Stimulated activated naive B cell treated with anti-CD40 and anti-IgM and Interleukin-4, amounts not matched to agents 10 μg/mL and 1 μg/mL and 100 μg/mL, for 72 hours (primary cell): ENCODE measurements around the gene PCDH9.
"Not testable (repeated sequence)": the region's sequence is repeated elsewhere in the genome, so short reads cannot be mapped to it uniquely, and the experiment has no call there.

Experiments
- ATAC-seq, 2 donors: fragments of 150-1000 bp; cut with Tn5 transposase; replicated peaks; 2 replicates each; pipeline ENCODE4 v1.10.0; 2021; ENCODE audit warnings: moderate library complexity in 1 of 2
- DNase-seq: peaks from one replicate; pipeline ENCODE4 v3.0.0; 2021
- H3K27ac Mint-ChIP-seq: one replicate; pipeline ENCODE4 v1.8.0; 2022; ENCODE audit warnings: mild to moderate bottlenecking, mixed read lengths
- H3K27me3 Mint-ChIP-seq, 2 donors: one replicate each; pipeline ENCODE4 v1.8.0; 2022; ENCODE audit warnings: mixed read lengths in 2 of 2
- H3K36me3 Mint-ChIP-seq, 2 donors: one replicate each; pipeline ENCODE4 v1.8.0; 2022; ENCODE audit warnings: mixed read lengths in 2 of 2, mild to moderate bottlenecking in 1 of 2
- H3K4me1 Mint-ChIP-seq, 2 donors: one replicate each; pipeline ENCODE4 v1.8.0; 2022; ENCODE audit warnings: mixed read lengths in 2 of 2, mild to moderate bottlenecking in 1 of 2
- H3K4me3 Mint-ChIP-seq, 2 donors: one replicate each; pipeline ENCODE4 v1.8.0; 2022; ENCODE audit warnings: mild to moderate bottlenecking in 2 of 2, mixed read lengths in 2 of 2, moderate library complexity in 1 of 2
- H3K9me3 Mint-ChIP-seq, 2 donors: one replicate each; pipeline ENCODE4 v1.8.0; 2022; ENCODE audit warnings: mixed read lengths in 2 of 2, mild to moderate bottlenecking in 1 of 2

Gene PCDH9

DNA sequence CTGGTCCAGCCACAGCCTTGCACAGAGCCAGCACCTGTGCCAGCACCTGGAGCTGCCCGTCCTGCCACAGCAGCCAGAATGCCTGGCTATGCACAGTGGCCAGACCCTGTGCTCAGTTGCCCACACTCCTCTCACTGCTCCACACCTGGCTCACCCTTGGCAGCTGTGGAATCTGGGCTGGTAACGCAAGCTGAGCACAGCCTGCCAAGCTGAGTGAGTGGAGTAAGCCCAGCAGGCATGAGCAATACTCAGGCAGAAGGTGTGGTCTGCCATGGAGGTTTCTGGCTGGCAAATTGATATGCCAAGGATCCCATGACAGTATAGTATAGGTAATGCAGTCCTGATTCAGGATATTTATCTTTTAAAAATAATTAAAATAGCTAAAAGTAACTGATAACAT, 122.2 kb downstream of the PCDH9 start:
- Mint-ChIP-seq H3K36me3 (peaks cover 0 to 8% of the 10 kb centered on the region in 2 donors), H3K27ac (no peak overlapping the region), H3K27me3 (no peaks in the 10 kb centered on the region), H3K4me1 (peaks cover 3 to 6% of the 10 kb centered on the region in 2 donors), H3K4me3 (no peak overlapping the region), H3K9me3 (peaks cover 1 to 4% of the 10 kb centered on the region in 2 donors)
- ATAC-seq (no peak), DNase-seq (no peak)

DNA sequence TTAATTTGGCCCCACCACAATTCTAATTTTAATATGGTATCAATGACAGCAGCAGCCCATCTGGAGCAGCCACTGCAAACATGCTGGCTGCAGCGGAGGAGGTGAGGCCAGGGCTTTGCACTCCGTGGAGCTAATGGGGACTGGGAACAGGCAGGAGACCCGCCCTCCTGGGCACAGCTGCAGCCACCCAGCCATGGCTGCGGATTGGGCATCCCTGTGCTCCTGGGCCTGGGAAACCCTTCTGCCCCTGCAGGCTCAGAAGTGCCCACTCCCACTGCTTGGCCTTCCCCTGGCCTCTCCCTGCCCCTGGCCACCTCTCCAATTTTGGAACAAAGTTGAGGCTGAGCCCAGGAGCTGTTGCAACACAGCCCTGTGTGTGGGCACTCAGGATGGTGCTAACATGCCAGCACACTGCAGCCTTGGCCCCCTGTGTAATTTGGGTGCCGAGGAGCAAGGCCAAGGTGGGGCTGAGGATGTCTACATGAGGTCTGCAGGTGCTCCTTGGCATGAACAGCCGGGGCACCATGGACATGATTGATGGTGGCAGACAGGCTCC, 123.6 kb downstream of the PCDH9 start:
- Mint-ChIP-seq H3K36me3 (peaks cover 0 to 8% of the 10 kb centered on the region in 2 donors), H3K9me3 (peaks cover 0 to 4% of the 10 kb centered on the region in 2 donors), H3K27ac (no peak overlapping the region), H3K4me1 (peaks cover 3 to 6% of the 10 kb centered on the region in 2 donors), H3K4me3 (no peak overlapping the region), H3K27me3 (no peaks in the 10 kb centered on the region)
- no peak for DNase-seq
- no peak for ATAC-seq

DNA sequence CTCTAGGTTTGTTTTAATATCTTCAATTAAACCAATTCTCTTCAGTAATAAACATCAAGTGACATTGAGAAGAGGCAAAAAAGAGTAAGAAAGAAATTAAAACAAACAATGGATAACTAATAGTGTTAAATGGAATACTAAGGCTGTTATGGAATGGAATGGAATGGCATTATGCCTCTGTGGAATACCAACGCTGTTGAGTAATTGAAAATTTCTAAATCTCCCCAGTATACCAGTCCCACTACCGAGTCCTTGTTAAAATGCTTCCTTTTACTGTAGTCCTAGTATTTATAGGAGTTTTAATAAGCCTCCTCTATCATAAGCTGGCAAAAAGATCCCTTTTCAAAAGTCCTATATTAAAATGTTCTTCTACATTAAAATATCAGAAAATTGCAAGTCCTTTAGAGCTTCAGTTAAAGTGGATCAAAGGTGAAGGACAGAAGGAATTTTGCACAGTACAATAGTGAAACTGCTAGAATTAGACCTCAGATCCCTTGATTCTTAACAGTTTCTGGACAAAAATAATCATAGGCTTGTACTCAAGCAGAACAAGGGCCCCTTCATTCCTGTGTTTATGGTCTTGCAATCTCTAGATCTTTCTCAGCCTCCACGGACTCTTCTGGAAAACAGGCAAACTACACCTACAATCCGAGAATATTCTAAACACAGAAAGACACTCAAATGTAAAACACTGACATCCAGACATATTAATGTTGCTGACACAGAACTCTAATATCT, 128.2 kb downstream of the PCDH9 start:
- H3K27ac Mint-ChIP-seq = no peak overlapping the region

DNA sequence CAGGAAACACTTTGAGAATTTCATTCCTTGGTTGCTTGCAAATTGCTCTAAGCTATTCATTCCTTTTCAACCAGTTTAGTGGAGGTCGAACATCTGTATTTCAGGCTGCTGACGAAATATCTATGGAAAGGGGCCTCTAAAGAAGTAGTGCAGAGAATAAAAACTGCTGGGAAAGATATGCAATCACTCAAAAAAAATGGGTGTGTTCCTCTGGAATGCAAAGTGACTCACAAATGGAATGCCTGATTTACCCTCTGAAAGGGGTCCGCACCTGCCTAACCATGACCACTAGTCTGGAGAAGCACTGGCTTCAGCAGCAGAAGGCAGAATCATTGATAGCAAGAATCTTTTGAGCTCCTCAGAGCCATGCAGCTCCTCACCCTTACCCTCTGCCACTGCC, 129.4 kb downstream of the PCDH9 start:
- Mint-ChIP-seq H3K27ac (no peak overlapping the region), H3K9me3 (peaks cover 0 to 4% of the 10 kb centered on the region in 2 donors), H3K27me3 (no peaks in the 10 kb centered on the region), H3K4me1 (peaks cover 3 to 6% of the 10 kb centered on the region in 2 donors), H3K4me3 (no peak overlapping the region), H3K36me3 (peaks cover 0 to 4% of the 10 kb centered on the region in 2 donors)
- DNase-seq (no peak), ATAC-seq (no peak)

More for the DNA sequence above, 128.2 kb downstream of the PCDH9 start:
- H3K4me3 Mint-ChIP-seq = no peak overlapping the region
- no peaks in the 10 kb centered on the region for H3K27me3 Mint-ChIP-seq
- no peak for ATAC-seq
- H3K9me3 Mint-ChIP-seq = peaks cover 0 to 4% of the 10 kb centered on the region in 2 donors
- peaks cover 0 to 4% of the 10 kb centered on the region in 2 donors for H3K36me3 Mint-ChIP-seq
- DNase-seq = no peak
- H3K4me1 Mint-ChIP-seq = peaks cover 3 to 6% of the 10 kb centered on the region in 2 donors

DNA sequence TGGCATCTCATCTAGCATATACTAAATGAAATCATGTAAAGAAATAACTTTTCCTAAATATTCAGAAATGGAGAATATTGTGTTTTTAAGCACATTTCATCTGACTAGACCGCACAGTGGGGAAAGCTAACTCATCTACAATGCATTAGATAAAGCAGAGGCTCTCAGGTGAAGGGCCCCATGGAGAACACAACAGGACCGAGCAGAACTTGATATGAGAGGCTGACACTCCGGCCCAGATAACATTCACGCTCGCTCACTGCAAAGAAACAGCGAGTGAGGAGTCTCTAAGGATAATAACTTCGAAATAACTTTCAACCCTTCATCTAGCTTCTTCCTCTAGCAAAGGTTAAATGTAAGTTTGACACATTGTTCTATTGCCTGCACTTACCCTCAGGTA, 130.6 kb downstream of the PCDH9 start:
- Mint-ChIP-seq H3K27ac (no peak overlapping the region), H3K36me3 (no peaks in the 10 kb centered on the region), H3K9me3 (no peaks in the 10 kb centered on the region), H3K4me1 (no peaks in the 10 kb centered on the region), H3K27me3 (no peaks in the 10 kb centered on the region), H3K4me3 (no peak overlapping the region)
- no peak for DNase-seq
- no peak for ATAC-seq

DNA sequence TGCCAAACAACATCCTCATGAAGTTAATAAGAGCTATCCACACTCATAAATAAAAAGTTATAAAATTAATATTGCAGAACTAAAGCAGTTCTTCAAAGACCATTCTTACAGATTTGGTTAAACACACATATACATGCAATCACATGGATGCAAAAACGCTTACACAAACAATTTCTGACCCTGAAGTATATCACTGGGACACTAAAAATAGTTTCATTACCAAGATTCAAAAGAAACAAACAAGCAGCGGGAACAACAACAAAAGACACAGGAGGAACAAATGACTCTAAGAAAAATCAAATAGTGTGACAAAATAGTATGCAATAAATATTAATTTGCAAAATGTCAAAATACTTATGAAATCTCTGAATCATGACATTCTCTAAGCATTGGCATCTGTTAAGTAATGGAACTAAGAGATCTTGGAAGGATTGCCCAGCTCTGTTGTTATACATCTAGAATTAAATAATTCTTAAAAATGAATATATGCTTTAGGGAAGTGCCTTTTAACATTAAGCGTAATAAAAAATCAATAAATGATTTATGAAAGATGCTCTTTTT, 132.2 kb downstream of the PCDH9 start:
- Mint-ChIP-seq H3K27me3 (no peaks in the 10 kb centered on the region), H3K4me1 (no peaks in the 10 kb centered on the region), H3K4me3 (no peak overlapping the region), H3K9me3 (no peaks in the 10 kb centered on the region), H3K27ac (no peak overlapping the region), H3K36me3 (no peaks in the 10 kb centered on the region)
- DNase-seq (no peak), ATAC-seq (no peak)

DNA sequence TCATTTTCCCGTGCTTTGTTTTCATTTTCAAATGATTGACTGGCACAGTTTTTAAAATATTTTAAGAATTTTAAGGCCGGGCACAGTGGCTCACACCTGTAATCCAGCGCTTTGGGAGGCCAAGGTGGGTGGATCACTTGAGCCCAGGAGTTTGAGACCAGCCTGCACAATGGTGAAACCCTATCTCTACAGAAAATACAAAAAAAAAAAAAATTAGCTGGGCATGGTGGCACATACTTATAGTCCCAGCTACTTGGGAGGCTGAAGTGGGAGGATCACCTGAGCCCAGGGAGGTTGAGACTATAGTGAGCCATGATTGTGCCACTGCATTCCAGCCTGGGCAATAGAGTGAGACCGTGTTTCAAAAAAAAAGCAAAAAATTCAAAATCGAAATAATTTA, 133.2 kb downstream of the PCDH9 start:
- not testable (repeated sequence) for H3K4me1 Mint-ChIP-seq, H3K27me3 Mint-ChIP-seq, H3K4me3 Mint-ChIP-seq, H3K27ac Mint-ChIP-seq, DNase-seq, ATAC-seq, H3K36me3 Mint-ChIP-seq, H3K9me3 Mint-ChIP-seq

DNA sequence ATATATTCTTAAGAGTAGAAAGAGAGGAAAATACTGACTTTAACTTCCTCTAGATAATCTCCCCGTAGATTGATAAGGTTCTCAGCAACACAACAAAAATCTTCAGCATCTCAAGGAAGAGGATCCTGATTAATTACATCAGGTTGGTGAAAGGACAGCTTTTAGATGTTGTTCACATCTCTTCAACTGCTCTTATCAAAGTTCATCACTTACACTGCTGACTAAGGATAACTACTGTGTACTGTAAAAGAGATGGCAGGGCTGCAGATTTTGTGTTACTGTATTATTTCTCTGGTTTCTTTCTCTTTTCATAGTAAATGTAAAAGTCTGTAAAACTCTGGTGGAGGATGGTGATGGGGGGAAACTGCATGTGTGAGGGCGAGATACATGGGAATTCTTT, 133.7 kb downstream of the PCDH9 start:
- H3K4me3 Mint-ChIP-seq = no peak overlapping the region
- no peaks in the 10 kb centered on the region for H3K27me3 Mint-ChIP-seq
- H3K27ac Mint-ChIP-seq = no peak overlapping the region
- H3K36me3 Mint-ChIP-seq = no peaks in the 10 kb centered on the region
- no peak for DNase-seq
- H3K4me1 Mint-ChIP-seq = no peaks in the 10 kb centered on the region
- ATAC-seq = no peak
- H3K9me3 Mint-ChIP-seq = no peaks in the 10 kb centered on the region

DNA sequence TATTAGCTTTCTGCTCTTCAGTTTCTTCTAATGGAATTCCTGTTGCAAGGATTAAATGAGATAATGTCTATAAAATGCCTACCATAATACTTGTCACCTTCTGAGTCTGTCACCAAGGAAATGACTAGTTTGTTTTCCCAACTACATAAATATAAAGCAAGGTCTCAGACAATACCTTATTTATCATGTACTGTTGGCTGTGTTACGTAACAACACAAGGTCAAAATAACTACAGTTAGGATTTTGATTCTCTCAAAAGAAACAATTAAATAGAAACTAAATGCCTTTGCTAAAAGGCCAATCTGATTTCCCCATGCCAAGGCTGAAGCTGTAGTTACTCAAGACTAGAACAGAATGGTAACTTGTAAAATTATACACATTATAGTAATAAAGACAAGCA, 134.5 kb downstream of the PCDH9 start:
- DNase-seq (no peak), ATAC-seq (no peak)
- Mint-ChIP-seq H3K27me3 (no peaks in the 10 kb centered on the region), H3K4me1 (no peaks in the 10 kb centered on the region), H3K27ac (no peak overlapping the region), H3K9me3 (no peaks in the 10 kb centered on the region), H3K4me3 (no peak overlapping the region), H3K36me3 (no peaks in the 10 kb centered on the region)

DNA sequence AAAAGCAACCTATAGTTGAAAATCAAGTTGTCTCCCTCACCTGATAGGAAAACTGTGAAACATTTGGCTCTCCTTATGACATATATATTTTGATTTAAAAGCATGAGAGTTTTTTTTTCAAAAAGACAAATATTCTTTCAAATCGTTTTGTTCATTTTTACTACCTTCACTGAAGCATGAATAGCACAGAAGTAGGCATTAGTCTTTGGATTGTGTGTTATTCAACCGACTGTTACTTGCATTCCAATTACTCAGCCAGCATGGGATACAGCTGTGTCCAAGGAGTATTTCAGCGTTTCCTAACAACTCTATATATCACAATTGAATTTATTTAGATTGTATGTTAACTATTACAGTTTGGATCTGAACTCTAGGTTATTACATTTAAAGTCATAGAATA, 135.2 kb downstream of the PCDH9 start:
- DNase-seq (no peak), ATAC-seq (no peak)
- no peaks in the 10 kb centered on the region for H3K9me3 Mint-ChIP-seq
- H3K27me3 Mint-ChIP-seq = no peaks in the 10 kb centered on the region
- no peaks in the 10 kb centered on the region for H3K4me1 Mint-ChIP-seq
- H3K4me3 Mint-ChIP-seq = no peak overlapping the region
- H3K36me3 Mint-ChIP-seq = no peaks in the 10 kb centered on the region
- H3K27ac Mint-ChIP-seq = no peak overlapping the region

DNA sequence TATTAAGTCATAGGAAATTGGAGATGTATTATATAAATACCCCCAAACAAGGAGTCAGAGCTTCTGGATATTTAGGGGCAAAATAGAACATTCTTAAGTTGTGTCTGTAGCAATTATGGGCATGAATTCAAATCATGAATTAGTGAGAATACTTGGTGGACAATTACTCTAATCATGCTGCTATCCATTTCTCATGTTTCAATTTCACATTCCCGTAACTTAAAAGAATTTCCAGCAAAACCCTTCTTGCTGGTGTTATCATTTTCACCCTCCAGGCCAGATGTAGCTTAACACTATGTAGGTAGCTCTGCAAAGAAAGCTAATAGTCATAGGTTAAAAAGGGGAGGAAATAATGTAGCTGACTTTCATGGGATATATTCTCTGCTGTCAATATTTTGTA, 136.1 kb downstream of the PCDH9 start:
- H3K36me3 Mint-ChIP-seq = no peaks in the 10 kb centered on the region
- DNase-seq (no peak), ATAC-seq (no peak)
- no peak overlapping the region for H3K27ac Mint-ChIP-seq
- H3K4me3 Mint-ChIP-seq = no peak overlapping the region
- no peaks in the 10 kb centered on the region for H3K9me3 Mint-ChIP-seq
- no peaks in the 10 kb centered on the region for H3K27me3 Mint-ChIP-seq
- H3K4me1 Mint-ChIP-seq = no peaks in the 10 kb centered on the region

DNA sequence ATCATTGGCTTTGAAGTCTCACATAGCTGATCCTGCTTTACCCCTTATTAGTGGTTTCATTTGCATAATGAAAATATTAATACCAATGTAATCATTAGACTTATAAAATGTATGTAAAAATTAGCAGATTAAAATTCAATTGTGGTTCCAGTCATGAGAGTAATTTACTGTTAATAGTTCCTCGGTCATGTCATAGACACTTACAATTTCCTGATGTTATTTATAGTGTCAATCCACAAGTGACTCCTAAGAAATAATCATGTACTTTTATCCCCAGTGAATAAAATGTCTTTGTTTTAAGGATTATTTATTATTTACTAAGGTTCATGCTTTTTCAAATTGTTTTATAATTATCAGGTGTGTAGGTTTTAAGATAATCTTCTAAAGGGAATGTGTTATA, 138.5 kb downstream of the PCDH9 start:
- H3K4me1 Mint-ChIP-seq = peaks cover 0 to under 1% of the 10 kb centered on the region in 2 donors
- H3K4me3 Mint-ChIP-seq = no peak overlapping the region
- no peak overlapping the region for H3K27ac Mint-ChIP-seq
- ATAC-seq (no peak), DNase-seq (no peak)
- no peaks in the 10 kb centered on the region for H3K9me3 Mint-ChIP-seq
- no peaks in the 10 kb centered on the region for H3K36me3 Mint-ChIP-seq
- H3K27me3 Mint-ChIP-seq = no peaks in the 10 kb centered on the region

DNA sequence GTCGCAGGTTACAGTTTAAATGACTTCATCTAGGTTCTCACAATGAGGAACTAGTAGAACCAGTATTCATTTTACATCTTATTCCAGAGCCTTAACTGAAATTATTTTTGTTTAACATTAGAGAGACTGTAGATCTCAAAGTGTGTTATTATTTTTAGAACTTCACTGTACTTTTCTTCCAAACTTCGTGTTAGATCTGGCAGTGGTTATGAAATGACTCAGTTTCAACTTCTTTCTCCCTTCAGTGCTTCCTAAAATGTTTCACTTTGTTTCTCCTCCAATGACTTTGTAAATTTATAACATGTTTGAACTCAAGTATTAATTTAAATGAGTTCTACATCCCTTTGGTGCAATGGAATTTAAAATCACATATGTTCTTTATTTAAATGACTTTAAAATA, 139.3 kb downstream of the PCDH9 start:
- peak overlapping the region; percentile 9 for H3K27ac Mint-ChIP-seq
- no peak overlapping the region for H3K4me3 Mint-ChIP-seq
- H3K9me3 Mint-ChIP-seq = no peaks in the 10 kb centered on the region
- no peaks in the 10 kb centered on the region for H3K36me3 Mint-ChIP-seq
- ATAC-seq (peak in 1 of 2 donors; percentile 23), DNase-seq (no peak)
- no peaks in the 10 kb centered on the region for H3K27me3 Mint-ChIP-seq
- peaks cover 0 to 4% of the 10 kb centered on the region in 2 donors for H3K4me1 Mint-ChIP-seq

DNA sequence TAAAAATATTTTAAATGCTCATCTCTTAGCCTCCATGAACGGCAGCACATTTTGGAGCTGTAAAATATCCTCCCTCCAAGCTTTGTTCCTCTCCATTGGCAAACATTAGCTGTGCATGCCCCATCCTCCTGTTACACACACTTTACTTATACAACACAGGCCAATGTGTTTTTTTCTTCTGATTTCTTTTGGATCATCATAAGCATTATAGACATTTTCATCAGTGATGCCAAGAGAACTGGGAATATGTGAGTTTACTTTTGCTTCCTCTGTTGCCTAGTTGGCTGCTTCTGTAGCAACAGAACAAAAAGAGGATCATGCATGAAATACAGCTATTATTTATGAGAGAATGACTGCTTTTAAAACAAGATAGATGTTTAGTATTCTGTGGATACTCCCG, 142.6 kb downstream of the PCDH9 start:
- DNase-seq = no peak
- ATAC-seq = no peak
- H3K27me3 Mint-ChIP-seq = no peaks in the 10 kb centered on the region
- no peak overlapping the region for H3K27ac Mint-ChIP-seq
- no peaks in the 10 kb centered on the region for H3K36me3 Mint-ChIP-seq
- H3K4me1 Mint-ChIP-seq = peaks cover 0 to 4% of the 10 kb centered on the region in 2 donors
- H3K4me3 Mint-ChIP-seq = no peak overlapping the region
- no peaks in the 10 kb centered on the region for H3K9me3 Mint-ChIP-seq

DNA sequence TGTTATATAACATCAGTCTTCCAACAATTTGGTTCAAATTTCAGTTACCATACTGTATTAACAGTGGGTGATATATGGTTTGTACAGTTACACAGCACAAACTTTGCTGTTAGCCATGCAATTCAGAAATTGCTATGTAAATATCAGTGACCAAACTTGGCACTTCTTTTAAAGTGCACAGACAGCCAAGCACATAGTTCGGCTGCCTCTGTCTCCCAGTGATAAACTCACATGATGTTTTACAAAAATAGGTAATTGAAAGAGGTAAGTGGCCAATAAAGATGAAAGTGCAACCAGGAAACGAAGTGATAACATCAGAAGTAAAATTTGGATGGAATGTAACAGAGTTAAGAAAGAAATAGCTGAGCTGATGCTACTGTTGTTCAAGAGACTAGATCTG, 143.9 kb downstream of the PCDH9 start:
- DNase-seq = no peak
- no peaks in the 10 kb centered on the region for H3K36me3 Mint-ChIP-seq
- no peak overlapping the region for H3K27ac Mint-ChIP-seq

More for the DNA sequence above, 143.9 kb downstream of the PCDH9 start:
- no peak overlapping the region for H3K4me3 Mint-ChIP-seq
- H3K4me1 Mint-ChIP-seq = peaks cover 0 to 4% of the 10 kb centered on the region in 2 donors
- ATAC-seq = no peak
- H3K27me3 Mint-ChIP-seq = no peaks in the 10 kb centered on the region
- H3K9me3 Mint-ChIP-seq = peaks cover 0 to 2% of the 10 kb centered on the region in 2 donors
